OCI-LY1 (cell line): ENCODE results near the gene COX10.

Experiments used
- H2AFZ ChIP-seq: fragments of 200-600 bp; sonication (generic), shearing (Covaris generic); 2 replicates; pipeline ENCODE4 v1.6.0; 2014; ENCODE audit warnings: antibody characterized with exemption, mild to moderate bottlenecking, low read length
- H3F3A ChIP-seq: fragments of 200-600 bp; sonication (generic), shearing (Covaris generic); 2 replicates; pipeline ENCODE4 v1.6.0; 2014; ENCODE audit warnings: mild to moderate bottlenecking, antibody characterized with exemption, low read length, moderate library complexity; ENCODE audit not compliant: insufficient read depth
- H3K27ac ChIP-seq: fragments of 200-600 bp; sonication (generic); 2 replicates; pipeline ENCODE4 v1.5.1; 2014; ENCODE audit warnings: low read length, mixed run types, mild to moderate bottlenecking, low read depth; ENCODE audit not compliant: poor library complexity, severe bottlenecking
- H3K27me3 ChIP-seq: fragments of 200-600 bp; sonication (generic); 2 replicates; pipeline ENCODE4 v1.6.0; 2014; ENCODE audit warnings: antibody characterized with exemption, mild to moderate bottlenecking, low read length, moderate library complexity; ENCODE audit not compliant: insufficient read depth
- H3K36me3 ChIP-seq: fragments of 200-600 bp; sonication (generic); 2 replicates; pipeline ENCODE4 v1.6.1; 2014; ENCODE audit warnings: mild to moderate bottlenecking, antibody characterized with exemption, low read length, moderate library complexity, mixed read lengths; ENCODE audit not compliant: insufficient read depth
- H3K4me1 ChIP-seq: fragments of 200-600 bp; sonication (generic); 2 replicates; pipeline ENCODE4 v1.5.1; 2014; ENCODE audit warnings: mild to moderate bottlenecking, low read length, moderate library complexity; ENCODE audit not compliant: insufficient read depth, severe bottlenecking
- H3K4me2 ChIP-seq: fragments of 200-600 bp; sonication (generic), shearing (Covaris generic); 2 replicates; pipeline ENCODE4 v1.6.1; 2014; ENCODE audit warnings: low read length
- H3K4me3 ChIP-seq: fragments of 200-600 bp; sonication (generic); 2 replicates; pipeline ENCODE4 v1.5.1; 2014; ENCODE audit warnings: low read length, low read depth, mild to moderate bottlenecking, mixed read lengths; ENCODE audit not compliant: poor library complexity, severe bottlenecking
- H3K79me2 ChIP-seq: fragments of 200-600 bp; shearing (Covaris generic); 2 replicates; pipeline ENCODE4 v1.6.1; 2016; ENCODE audit warnings: mixed run types, low read length, mixed read lengths; ENCODE audit not compliant: insufficient read depth
- H3K9ac ChIP-seq: fragments of 200-600 bp; sonication (generic), shearing (Covaris generic); 2 replicates; pipeline ENCODE4 v1.6.1; 2014; ENCODE audit warnings: mild to moderate bottlenecking, low read length, mixed read lengths
- H3K9me2 ChIP-seq: fragments of 200-600 bp; sonication (generic), shearing (Covaris generic); 2 replicates; pipeline ENCODE4 v1.6.1; 2014; ENCODE audit warnings: low read depth, mild to moderate bottlenecking, low read length, mixed read lengths
- H3K9me3 ChIP-seq: fragments of 200-600 bp; shearing (Covaris generic); 2 replicates; pipeline ENCODE4 v1.6.1; 2014; ENCODE audit warnings: low read length, mixed read lengths
- H4K20me1 ChIP-seq: fragments of 200-600 bp; sonication (generic), shearing (Covaris generic); 2 replicates; pipeline ENCODE4 v1.6.0; 2016; ENCODE audit warnings: mild to moderate bottlenecking, low read length; ENCODE audit not compliant: insufficient read depth
- EZH2 ChIP-seq: fragments of 200-600 bp; sonication (generic), shearing (Covaris generic); IDR thresholded peaks from 2 replicates; pipeline ENCODE4 v1.8.0; 2017; ENCODE audit warnings: borderline replicate concordance, mixed run types, mild to moderate bottlenecking, antibody characterized with exemption, low read length, moderate library complexity, mixed read lengths
- TF ChIP-seq, protein P1 (sequence below): fragments of 200-600 bp; sonication (generic), shearing (Covaris generic); IDR thresholded peaks from 2 replicates; pipeline ENCODE4 v1.5.1; 2017; ENCODE audit warnings: mild to moderate bottlenecking, antibody characterized with exemption, low read length, moderate library complexity, mixed read lengths

Gene COX10

DNA sequence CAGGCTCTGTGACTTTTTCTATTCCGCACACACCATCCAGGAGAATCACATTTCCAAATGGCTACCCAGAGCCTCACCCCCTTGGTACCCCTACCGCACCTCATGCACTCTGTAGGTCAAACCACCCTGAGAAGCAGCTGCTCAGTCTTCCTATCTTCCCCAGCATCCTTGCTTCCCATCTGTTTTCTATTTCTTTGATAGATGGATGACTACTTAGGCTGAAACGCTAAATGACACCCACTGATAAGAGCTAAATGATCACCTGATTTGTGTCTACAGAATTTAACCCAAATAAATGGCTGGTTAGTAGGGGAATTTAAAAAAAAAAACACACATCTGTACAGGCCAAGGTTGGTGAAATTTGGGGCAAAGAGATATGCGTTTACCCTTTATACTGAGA lies 17.6 kb upstream of the COX10 start:
- Histone ChIP-seq H3K4me1 (no peaks in the 10 kb centered on the region), H3K79me2 (0 out of 2 replicates have a peak, but pooled peaks cover 8% of the 10 kb centered on the region), H3K9me2 (no peaks in the 10 kb centered on the region), H3K4me2 (no peak overlapping the region), H2AFZ (no peak overlapping the region), H3K27me3 (no peaks in the 10 kb centered on the region), H3K27ac (no peak overlapping the region), H3K9me3 (no peaks in the 10 kb centered on the region), H3K4me3 (no peak overlapping the region), H3K36me3 (peaks cover 29% of the 10 kb centered on the region), H3F3A (no peaks in the 10 kb centered on the region), H3K9ac (no peak overlapping the region), H4K20me1 (no peaks in the 10 kb centered on the region)
- TF ChIP-seq, protein P1, sequence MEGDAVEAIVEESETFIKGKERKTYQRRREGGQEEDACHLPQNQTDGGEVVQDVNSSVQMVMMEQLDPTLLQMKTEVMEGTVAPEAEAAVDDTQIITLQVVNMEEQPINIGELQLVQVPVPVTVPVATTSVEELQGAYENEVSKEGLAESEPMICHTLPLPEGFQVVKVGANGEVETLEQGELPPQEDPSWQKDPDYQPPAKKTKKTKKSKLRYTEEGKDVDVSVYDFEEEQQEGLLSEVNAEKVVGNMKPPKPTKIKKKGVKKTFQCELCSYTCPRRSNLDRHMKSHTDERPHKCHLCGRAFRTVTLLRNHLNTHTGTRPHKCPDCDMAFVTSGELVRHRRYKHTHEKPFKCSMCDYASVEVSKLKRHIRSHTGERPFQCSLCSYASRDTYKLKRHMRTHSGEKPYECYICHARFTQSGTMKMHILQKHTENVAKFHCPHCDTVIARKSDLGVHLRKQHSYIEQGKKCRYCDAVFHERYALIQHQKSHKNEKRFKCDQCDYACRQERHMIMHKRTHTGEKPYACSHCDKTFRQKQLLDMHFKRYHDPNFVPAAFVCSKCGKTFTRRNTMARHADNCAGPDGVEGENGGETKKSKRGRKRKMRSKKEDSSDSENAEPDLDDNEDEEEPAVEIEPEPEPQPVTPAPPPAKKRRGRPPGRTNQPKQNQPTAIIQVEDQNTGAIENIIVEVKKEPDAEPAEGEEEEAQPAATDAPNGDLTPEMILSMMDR, result no peak
- TF ChIP-seq EZH2, result no peak

DNA sequence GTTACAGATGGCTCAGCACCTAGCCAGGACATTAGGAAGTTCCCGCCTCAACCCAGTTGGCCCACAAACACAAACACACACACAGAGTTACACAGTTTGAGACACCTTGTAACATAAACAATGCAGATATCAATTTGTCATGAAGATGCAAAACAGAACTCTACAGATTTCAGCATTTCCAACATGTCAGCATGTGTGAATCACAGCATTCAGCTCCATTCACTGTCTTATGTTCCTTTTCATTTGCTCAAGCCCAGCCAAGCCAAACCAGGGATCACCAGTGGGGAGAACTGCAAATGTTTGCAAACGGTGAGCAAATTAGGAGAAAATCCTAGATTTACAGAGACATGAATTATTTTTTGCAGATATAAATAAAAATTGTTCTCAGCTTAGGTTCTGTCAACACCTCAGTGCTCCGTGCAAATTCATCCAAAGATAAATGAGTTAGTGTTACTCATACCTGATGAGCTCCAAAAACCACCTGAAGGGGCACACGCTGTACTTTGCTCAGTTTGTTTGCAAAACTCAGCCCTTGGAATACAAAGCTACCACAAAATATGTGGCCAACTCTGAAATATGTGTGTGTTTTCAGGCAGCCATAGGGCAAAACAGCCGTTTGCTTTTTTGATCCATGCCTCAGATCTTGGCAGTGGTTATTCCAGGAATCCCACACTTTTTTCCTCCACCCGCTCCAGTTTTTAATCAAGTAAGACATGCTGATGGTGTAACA lies 16.3 kb upstream of the COX10 start:
- Histone ChIP-seq H3K79me2 (0 out of 2 replicates have a peak, but pooled peaks cover 8% of the 10 kb centered on the region), H3K36me3 (peaks cover 35% of the 10 kb centered on the region), H3K4me2 (no peak overlapping the region), H3K4me1 (no peaks in the 10 kb centered on the region), H3F3A (no peaks in the 10 kb centered on the region), H4K20me1 (no peaks in the 10 kb centered on the region), H3K9ac (no peak overlapping the region), H3K9me3 (no peaks in the 10 kb centered on the region), H2AFZ (no peak overlapping the region), H3K9me2 (no peaks in the 10 kb centered on the region), H3K27ac (no peak overlapping the region), H3K4me3 (no peak overlapping the region), H3K27me3 (no peaks in the 10 kb centered on the region)
- TF ChIP-seq, protein P1, result no peak
- TF ChIP-seq EZH2, result no peak

- Histone ChIP-seq H4K20me1 (no peaks in the 10 kb centered on the region), H3K4me1 (no peaks in the 10 kb centered on the region), H3F3A (no peaks in the 10 kb centered on the region), H3K36me3 (peaks cover 61% of the 10 kb centered on the region), H3K9me2 (no peaks in the 10 kb centered on the region), H3K79me2 (0 out of 2 replicates have a peak, but pooled peaks cover 8% of the 10 kb centered on the region), H3K9me3 (no peaks in the 10 kb centered on the region), H3K4me3 (no peak overlapping the region), H3K27ac (no peak overlapping the region), H3K4me2 (no peak overlapping the region), H3K9ac (no peak overlapping the region), H3K27me3 (no peaks in the 10 kb centered on the region), H2AFZ (no peak overlapping the region)
- TF ChIP-seq EZH2, result no peak
- TF ChIP-seq, protein P1, result no peak
These were observed 11.7 kb upstream of the COX10 start for GRCh38 chr17:14057591-14057990.
